ENCODE results near the gene SPDYE4. TPM values are rescaled to one million over a fixed set of nuclear protein-coding genes. Genes with fewer than 3 reads are reported as not detected.

SPDYE4 gene
- total RNA-seq, 2 donors from 2014 or later, result not detected

GRCh38 chr17:8801135-8801840, 42.9 kb upstream of the SPDYE4 start:
- Histone ChIP-seq H3K36me3 (no peaks in the 10 kb centered on the region), H3K9me3 (no peaks in the 10 kb centered on the region), H3K27ac (no peak overlapping the region), H3K4me3 (no peak overlapping the region), H3K27me3 (replicated peaks; ENCODE audit: insufficient read depth) (no peaks in the 10 kb centered on the region), H3K4me1 (ENCODE audit: control insufficient read depth in 1 of 2, low read depth in 2 of 2) (peaks cover 0 to 6% of the 10 kb centered on the region in 2 donors)
- DNase-seq (ENCODE audit: low spot score), result no peak
- ATAC-seq (ENCODE audit: insufficient number of reproducible peaks, low FRiP score, low read depth), result no peak
- no peak for TF ChIP-seq CTCF (IDR thresholded peaks at IDR 0.05)

- Histone ChIP-seq H3K27ac (no peak overlapping the region), H3K9me3 (no peaks in the 10 kb centered on the region), H3K36me3 (no peaks in the 10 kb centered on the region), H3K4me3 (no peak overlapping the region), H3K4me1 (ENCODE audit: control insufficient read depth in 1 of 2, low read depth in 2 of 2) (peaks cover 0 to 6% of the 10 kb centered on the region in 2 donors), H3K27me3 (replicated peaks; ENCODE audit: insufficient read depth) (no peaks in the 10 kb centered on the region)
- TF ChIP-seq CTCF (IDR thresholded peaks at IDR 0.05), result no peak
- no peak for ATAC-seq (ENCODE audit: insufficient number of reproducible peaks, low FRiP score, low read depth)
- DNase-seq (ENCODE audit: low spot score), result no peak
These were observed 42.3 kb upstream of the SPDYE4 start for GRCh38 chr17:8800656-8801055.

- H3K27me3 ChIP-seq (replicated peaks; ENCODE audit: insufficient read depth), result no peaks in the 10 kb centered on the region
- no peaks in the 10 kb centered on the region for H3K9me3 ChIP-seq
- TF ChIP-seq CTCF (IDR thresholded peaks at IDR 0.05), result no peak
- H3K27ac ChIP-seq, result no peak overlapping the region
- H3K4me3 ChIP-seq, result no peak overlapping the region
- peaks cover 0 to 6% of the 10 kb centered on the region in 2 donors for H3K4me1 ChIP-seq (ENCODE audit: control insufficient read depth in 1 of 2, low read depth in 2 of 2)
- ATAC-seq (ENCODE audit: insufficient number of reproducible peaks, low FRiP score, low read depth) (no peak), DNase-seq (ENCODE audit: low spot score) (no peak)
- no peaks in the 10 kb centered on the region for H3K36me3 ChIP-seq
These were observed 41.3 kb upstream of the SPDYE4 start for GRCh38 chr17:8799570-8800212.

- Histone ChIP-seq H3K27me3 (replicated peaks; ENCODE audit: insufficient read depth) (no peaks in the 10 kb centered on the region), H3K4me1 (ENCODE audit: control insufficient read depth in 1 of 2, low read depth in 2 of 2) (peaks cover 0 to 6% of the 10 kb centered on the region in 2 donors), H3K36me3 (no peaks in the 10 kb centered on the region), H3K9me3 (no peaks in the 10 kb centered on the region), H3K4me3 (no peak within 1 kb of the TSS), H3K27ac (no peak within 1 kb of the TSS)
- TF ChIP-seq CTCF (IDR thresholded peaks at IDR 0.05), result no peak
- DNase-seq (ENCODE audit: low spot score) (no peak), ATAC-seq (ENCODE audit: insufficient number of reproducible peaks, low FRiP score, low read depth) (no peak)
These were observed 40.7 kb upstream of the SPDYE4 start, which contains the start of gene MFSD6L for GRCh38 chr17:8798846-8799569. Gene MFSD6L (minus strand): TSS chr17:8799365. CDS start chr17:8799120, 245 bp downstream.
